ENCODE measurements around the gene CYP2J2. TPM values are rescaled to one million over a fixed set of nuclear protein-coding genes. Genes with fewer than 3 reads are reported as not detected.

The CYP2J2 gene
- total RNA-seq, 1 experiment from 2014 or later: 1.1 TPM

GRCh38 chr1:59866462-59866861, 60.1 kb downstream of the CYP2J2 start:
- no peaks in the 10 kb centered on the region for H3K4me1 ChIP-seq (ENCODE audit: control insufficient read depth in 1 of 2, insufficient read depth in 2 of 2, low read length in 2 of 2)
- BruUV-seq (replicated peaks): no TSS peak
- RAD21 ChIA-PET (ENCODE audit: low non-redundant PET in 1 of 2, low total read pairs in 2 of 2, uncharacterized antibody in 2 of 2, unreplicated experiment in 2 of 2): no interaction called here
- ATAC-seq (no peak), DNase-seq (ENCODE audit: low read depth, low spot score) (no peak)
- no peak overlapping the region for H2AFZ ChIP-seq (ENCODE audit: low read depth, low read length, poor library complexity, severe bottlenecking)
- H3K9me3 ChIP-seq (ENCODE audit: control insufficient read depth in 1 of 2, insufficient read depth in 1 of 2, low read depth in 1 of 2, low read length in 2 of 2): no peaks in the 10 kb centered on the region
- H3K9ac ChIP-seq (ENCODE audit: low read length): no peak overlapping the region
- TF ChIP-seq POLR2AphosphoS5 (IDR thresholded peaks at IDR 0.05; ENCODE audit: low read depth, low read length) (no peak), CBX3 (IDR thresholded peaks at IDR 0.05; ENCODE audit: low read depth) (no peak), RAD21 (IDR thresholded peaks at IDR 0.05; ENCODE audit: low read depth) (no peak), YY1 (IDR thresholded peaks at IDR 0.05; ENCODE audit: extremely low read depth, insufficient replicate concordance, low read depth, low read length) (no peak), REST (IDR thresholded peaks at IDR 0.05; ENCODE audit: low read depth) (no peak), EZH2 (IDR thresholded peaks at IDR 0.05) (no peak), ZNF274 (IDR thresholded peaks at IDR 0.05; ENCODE audit: low read depth, low read length) (no peak)
- H4K20me1 ChIP-seq (ENCODE audit: insufficient read depth): no peaks in the 10 kb centered on the region
- POLR2A ChIA-PET: no interaction called here
- intact Hi-C loops (cut with micrococcal nuclease): no loop called here
- peaks cover 9 to 14% of the 10 kb centered on the region in 2 experiments; a peak in 3 of 4 replicates for H3K36me3 ChIP-seq (ENCODE audit: control insufficient read depth in 1 of 2, insufficient read depth in 2 of 2, low read length in 2 of 2)
- CTCF ChIA-PET: no interaction called here
- no peaks in the 10 kb centered on the region for H3K27me3 ChIP-seq (ENCODE audit: insufficient read depth, low read length)
- H3K4me3 ChIP-seq (replicated peaks in 1 of 2; ENCODE audit: low read depth in 1 of 2, low read length in 2 of 2): no peak overlapping the region
- no peaks in the 10 kb centered on the region for H3K79me2 ChIP-seq (ENCODE audit: insufficient read depth, low read length)
- H3K27ac ChIP-seq (ENCODE audit: low read depth, low read length): no peak overlapping the region
- H3K9me2 ChIP-seq (ENCODE audit: insufficient read depth): no peaks in the 10 kb centered on the region
- H3K4me2 ChIP-seq (ENCODE audit: low read length): no peak overlapping the region
